ENCODE data around the gene CCDC182.

CCDC182 gene

GRCh38 chr17:57747221-57748017 is 2.3 kb upstream of the CCDC182 start:
- peaks cover 0 to 15% (median 7%) of the 10 kb centered on the region in 5 donors for H3K4me1 ChIP-seq (ENCODE audit: control insufficient read depth in 5 of 5, insufficient read depth in 5 of 5, low read length in 5 of 5)
- no peaks in the 10 kb centered on the region for H3K9me3 ChIP-seq (ENCODE audit: control insufficient read depth in 5 of 5, low read length in 5 of 5)

DNA sequence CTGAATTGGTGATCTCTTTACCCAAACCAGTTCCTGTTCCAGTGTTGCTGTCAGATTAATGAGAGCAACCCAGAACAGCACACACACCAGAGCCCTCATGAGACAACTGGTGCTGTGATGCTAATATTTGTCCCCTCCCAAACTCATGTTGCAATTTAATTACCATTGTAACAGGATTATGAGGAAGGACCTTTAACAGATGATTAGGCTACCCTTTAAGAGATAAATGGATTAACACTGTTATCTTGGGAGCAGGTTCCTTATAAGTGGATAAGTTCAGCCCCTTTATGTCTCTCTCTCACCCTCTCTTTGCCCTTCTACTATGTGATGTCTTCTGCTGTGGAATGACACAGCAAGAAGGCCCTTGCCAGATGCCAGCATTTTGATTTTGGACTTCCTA is 1.1 kb upstream of the CCDC182 start:
- H3K27ac ChIP-seq (ENCODE audit: low read depth, low read length), result no peak overlapping the region
- no peaks in the 10 kb centered on the region for H3K9me3 ChIP-seq (ENCODE audit: control insufficient read depth in 5 of 5, low read length in 5 of 5)
- H3K27me3 ChIP-seq (ENCODE audit: control insufficient read depth in 5 of 5, insufficient read depth in 4 of 5, low read length in 5 of 5), result peaks cover 0 to 5% (median 0%) of the 10 kb centered on the region in 5 donors
- no peaks in the 10 kb centered on the region for H3K36me3 ChIP-seq (ENCODE audit: control insufficient read depth in 5 of 5, insufficient read depth in 5 of 5, low read length in 5 of 5)
- no peak overlapping the region for H3K9ac ChIP-seq (ENCODE audit: low read length in 5 of 5)
- H3K4me3 ChIP-seq (ENCODE audit: low read depth in 1 of 5, low read length in 5 of 5), result no peak overlapping the region
- peaks cover 0 to 8% (median 7%) of the 10 kb centered on the region in 5 donors for H3K4me1 ChIP-seq (ENCODE audit: control insufficient read depth in 5 of 5, insufficient read depth in 5 of 5, low read length in 5 of 5)

More at GRCh38 chr17:57747221-57748017, 2.3 kb upstream of the CCDC182 start:
- Histone ChIP-seq H3K9ac (ENCODE audit: low read length in 5 of 5) (no peak overlapping the region), H3K27ac (ENCODE audit: low read depth, low read length) (no peak overlapping the region), H3K4me3 (ENCODE audit: low read depth in 1 of 5, low read length in 5 of 5) (no peak overlapping the region), H3K36me3 (ENCODE audit: control insufficient read depth in 5 of 5, insufficient read depth in 5 of 5, low read length in 5 of 5) (no peaks in the 10 kb centered on the region), H3K27me3 (ENCODE audit: control insufficient read depth in 5 of 5, insufficient read depth in 4 of 5, low read length in 5 of 5) (peaks cover 0 to 2% (median 0%) of the 10 kb centered on the region in 5 donors)

- H3K36me3 ChIP-seq (ENCODE audit: control insufficient read depth in 5 of 5, insufficient read depth in 5 of 5, low read length in 5 of 5), result no peaks in the 10 kb centered on the region
- no peaks in the 10 kb centered on the region for H3K4me1 ChIP-seq (ENCODE audit: control insufficient read depth in 5 of 5, insufficient read depth in 5 of 5, low read length in 5 of 5)
- H3K9ac ChIP-seq (ENCODE audit: low read length in 5 of 5), result no peak overlapping the region
- H3K4me3 ChIP-seq (ENCODE audit: low read depth in 1 of 5, low read length in 5 of 5), result no peak overlapping the region
- peaks cover 2 to 8% (median 5%) of the 10 kb centered on the region in 5 donors for H3K27me3 ChIP-seq (ENCODE audit: control insufficient read depth in 5 of 5, insufficient read depth in 4 of 5, low read length in 5 of 5)
- H3K27ac ChIP-seq (ENCODE audit: low read depth, low read length), result no peak overlapping the region
- no peaks in the 10 kb centered on the region for H3K9me3 ChIP-seq (ENCODE audit: control insufficient read depth in 5 of 5, low read length in 5 of 5)
These were observed 616 bp downstream of the CCDC182 start for GRCh38 chr17:57744195-57745170.

GRCh38 chr17:57740235-57740528 is 4.9 kb downstream of the CCDC182 start:
- Histone ChIP-seq H3K27me3 (ENCODE audit: control insufficient read depth in 5 of 5, insufficient read depth in 4 of 5, low read length in 5 of 5) (peaks cover 2 to 13% (median 5%) of the 10 kb centered on the region in 5 donors), H3K9me3 (ENCODE audit: control insufficient read depth in 5 of 5, low read length in 5 of 5) (no peaks in the 10 kb centered on the region), H3K4me1 (ENCODE audit: control insufficient read depth in 5 of 5, insufficient read depth in 5 of 5, low read length in 5 of 5) (no peaks in the 10 kb centered on the region), H3K36me3 (ENCODE audit: control insufficient read depth in 5 of 5, insufficient read depth in 5 of 5, low read length in 5 of 5) (no peaks in the 10 kb centered on the region), H3K27ac (ENCODE audit: low read depth, low read length) (no peak overlapping the region), H3K4me3 (ENCODE audit: low read depth in 1 of 5, low read length in 5 of 5) (no peak overlapping the region), H3K9ac (ENCODE audit: low read length in 5 of 5) (no peak overlapping the region)

- Histone ChIP-seq H3K27me3 (ENCODE audit: control insufficient read depth in 5 of 5, insufficient read depth in 4 of 5, low read length in 5 of 5) (peaks cover 2 to 13% (median 5%) of the 10 kb centered on the region in 5 donors), H3K36me3 (ENCODE audit: control insufficient read depth in 5 of 5, insufficient read depth in 5 of 5, low read length in 5 of 5) (no peaks in the 10 kb centered on the region), H3K9ac (ENCODE audit: low read length in 5 of 5) (no peak overlapping the region), H3K4me1 (ENCODE audit: control insufficient read depth in 5 of 5, insufficient read depth in 5 of 5, low read length in 5 of 5) (no peaks in the 10 kb centered on the region), H3K9me3 (ENCODE audit: control insufficient read depth in 5 of 5, low read length in 5 of 5) (no peaks in the 10 kb centered on the region), H3K27ac (ENCODE audit: low read depth, low read length) (no peak overlapping the region), H3K4me3 (ENCODE audit: low read depth in 1 of 5, low read length in 5 of 5) (no peak overlapping the region)
These were observed 5.5 kb downstream of the CCDC182 start for GRCh38 chr17:57739402-57740234.

GRCh38 chr17:57737450-57737849 is 7.6 kb downstream of the CCDC182 start:
- Histone ChIP-seq H3K9me3 (ENCODE audit: control insufficient read depth in 5 of 5, low read length in 5 of 5) (no peaks in the 10 kb centered on the region), H3K27me3 (ENCODE audit: control insufficient read depth in 5 of 5, insufficient read depth in 4 of 5, low read length in 5 of 5) (peaks cover 3 to 13% (median 5%) of the 10 kb centered on the region in 5 donors), H3K9ac (ENCODE audit: low read length in 5 of 5) (no peak overlapping the region), H3K4me3 (ENCODE audit: low read depth in 1 of 5, low read length in 5 of 5) (no peak overlapping the region), H3K36me3 (ENCODE audit: control insufficient read depth in 5 of 5, insufficient read depth in 5 of 5, low read length in 5 of 5) (no peaks in the 10 kb centered on the region), H3K4me1 (ENCODE audit: control insufficient read depth in 5 of 5, insufficient read depth in 5 of 5, low read length in 5 of 5) (no peaks in the 10 kb centered on the region), H3K27ac (ENCODE audit: low read depth, low read length) (no peak overlapping the region)

DNA sequence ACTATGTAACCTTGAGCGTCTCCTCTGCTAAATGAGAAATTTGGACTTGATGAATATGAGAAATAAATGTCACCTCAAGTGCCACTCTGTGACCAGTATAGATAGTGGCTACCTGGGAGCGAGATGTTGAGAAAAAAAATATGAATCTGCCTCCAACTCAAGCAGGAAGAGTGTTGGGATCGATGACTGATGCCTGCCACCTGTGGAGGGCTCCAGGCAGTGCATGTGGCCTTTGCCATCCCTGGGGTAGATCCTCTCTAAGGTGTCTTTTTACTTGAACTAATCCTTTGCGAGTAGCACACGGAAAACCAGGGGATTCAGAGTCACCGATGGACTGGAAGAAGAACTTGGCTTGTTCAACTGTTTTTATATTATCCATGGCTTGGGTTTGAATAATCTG is 9.4 kb downstream of the CCDC182 start:
- Histone ChIP-seq H3K36me3 (ENCODE audit: control insufficient read depth in 5 of 5, insufficient read depth in 5 of 5, low read length in 5 of 5) (no peaks in the 10 kb centered on the region), H3K9ac (ENCODE audit: low read length in 5 of 5) (no peak overlapping the region), H3K27ac (ENCODE audit: low read depth, low read length) (no peak overlapping the region), H3K4me1 (ENCODE audit: control insufficient read depth in 5 of 5, insufficient read depth in 5 of 5, low read length in 5 of 5) (no peaks in the 10 kb centered on the region), H3K27me3 (ENCODE audit: control insufficient read depth in 5 of 5, insufficient read depth in 4 of 5, low read length in 5 of 5) (peaks cover 0 to 12% (median 5%) of the 10 kb centered on the region in 5 donors), H3K9me3 (ENCODE audit: control insufficient read depth in 5 of 5, low read length in 5 of 5) (no peaks in the 10 kb centered on the region), H3K4me3 (ENCODE audit: low read depth in 1 of 5, low read length in 5 of 5) (no peak overlapping the region)

GRCh38 chr17:57735230-57735629 is 9.9 kb downstream of the CCDC182 start:
- H3K4me3 ChIP-seq (ENCODE audit: low read depth in 1 of 5, low read length in 5 of 5), result no peak overlapping the region
- no peak overlapping the region for H3K9ac ChIP-seq (ENCODE audit: low read length in 5 of 5)
- no peaks in the 10 kb centered on the region for H3K36me3 ChIP-seq (ENCODE audit: control insufficient read depth in 5 of 5, insufficient read depth in 5 of 5, low read length in 5 of 5)
- H3K9me3 ChIP-seq (ENCODE audit: control insufficient read depth in 5 of 5, low read length in 5 of 5), result no peaks in the 10 kb centered on the region
- H3K27me3 ChIP-seq (ENCODE audit: control insufficient read depth in 5 of 5, insufficient read depth in 4 of 5, low read length in 5 of 5), result peaks cover 0 to 10% (median 5%) of the 10 kb centered on the region in 5 donors
- no peak overlapping the region for H3K27ac ChIP-seq (ENCODE audit: low read depth, low read length)
- H3K4me1 ChIP-seq (ENCODE audit: control insufficient read depth in 5 of 5, insufficient read depth in 5 of 5, low read length in 5 of 5), result no peaks in the 10 kb centered on the region

- Histone ChIP-seq H3K27me3 (ENCODE audit: control insufficient read depth in 5 of 5, insufficient read depth in 4 of 5, low read length in 5 of 5) (peaks cover 0 to 11% (median 4%) of the 10 kb centered on the region in 5 donors), H3K4me3 (ENCODE audit: low read depth in 1 of 5, low read length in 5 of 5) (no peak overlapping the region), H3K4me1 (ENCODE audit: control insufficient read depth in 5 of 5, insufficient read depth in 5 of 5, low read length in 5 of 5) (no peaks in the 10 kb centered on the region), H3K36me3 (ENCODE audit: control insufficient read depth in 5 of 5, insufficient read depth in 5 of 5, low read length in 5 of 5) (no peaks in the 10 kb centered on the region), H3K9me3 (ENCODE audit: control insufficient read depth in 5 of 5, low read length in 5 of 5) (no peaks in the 10 kb centered on the region), H3K27ac (ENCODE audit: low read depth, low read length) (no peak overlapping the region), H3K9ac (ENCODE audit: low read length in 5 of 5) (no peak overlapping the region)
These were observed 12.0 kb downstream of the CCDC182 start for GRCh38 chr17:57733085-57733484.

Data from subcutaneous abdominal adipose tissue (tissue), 5 donors.